ENCODE results near the gene PDCL2.

Gene PDCL2

DNA sequence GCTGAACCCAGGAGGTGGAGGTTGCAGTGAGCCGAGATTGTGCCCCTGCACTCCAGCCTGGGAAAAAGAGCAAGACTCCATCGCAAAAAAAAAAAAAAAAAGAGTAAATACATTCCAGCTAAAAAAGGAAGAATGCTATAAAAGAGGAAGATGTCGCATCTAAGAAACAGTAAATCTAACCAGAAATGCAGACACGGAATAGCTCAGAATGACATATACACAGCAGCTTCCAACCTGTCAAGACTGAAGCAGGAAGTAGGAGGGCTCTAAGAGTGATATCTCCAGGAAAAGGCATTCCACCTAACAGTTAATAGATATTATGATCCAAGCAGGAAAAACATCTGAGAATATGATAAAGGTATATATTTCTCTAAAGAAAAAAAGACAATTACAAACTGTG, 61.4 kb downstream of the PDCL2 start:
- DNase-seq: no peak

DNA sequence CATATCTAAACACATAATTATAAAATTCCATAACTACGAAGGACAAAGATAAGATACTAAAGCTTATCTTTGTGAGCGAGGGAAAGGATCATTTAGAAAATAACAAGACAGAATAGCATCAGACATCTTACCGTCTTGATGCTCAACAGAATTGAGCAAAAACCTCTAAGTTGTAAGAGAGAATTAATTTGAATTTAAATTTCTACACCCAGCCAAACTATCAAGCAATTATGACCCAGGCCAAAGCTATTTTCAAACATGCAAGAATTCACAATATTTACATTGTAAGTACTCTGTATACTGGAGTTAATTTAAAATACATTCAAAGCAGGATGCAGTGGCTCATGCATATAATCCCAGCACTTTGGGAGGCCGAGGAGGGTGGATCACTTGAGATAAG, 61.9 kb downstream of the PDCL2 start:
- DNase-seq: no peak

DNA sequence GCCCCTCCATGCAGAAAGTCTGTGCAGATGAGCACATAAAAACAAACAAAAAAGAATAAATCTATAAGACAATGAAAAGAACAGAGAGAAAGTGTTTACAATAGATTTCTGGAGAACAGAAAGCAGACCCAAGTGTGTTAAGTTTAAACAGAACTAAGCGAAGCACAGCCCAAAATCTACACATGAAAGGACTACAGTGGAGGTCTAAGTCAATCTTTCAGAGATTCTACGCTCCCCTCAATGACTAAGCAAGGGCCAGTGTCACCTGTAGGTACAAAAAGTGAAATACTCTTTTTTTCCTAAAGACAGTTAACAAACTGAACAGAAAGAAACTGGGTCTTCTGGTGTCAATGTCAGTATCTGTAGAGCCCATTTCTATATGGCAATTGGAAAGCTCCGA, 63.6 kb downstream of the PDCL2 start:
- DNase-seq: no peak

GRCh38 chr4:55524844-55525571, 67.0 kb downstream of the PDCL2 start:
- no peak for DNase-seq

GRCh38 chr4:55518442-55518841, 73.6 kb downstream of the PDCL2 start:
- DNase-seq: no peak

GRCh38 chr4:55517526-55518229, 74.4 kb downstream of the PDCL2 start:
- DNase-seq: no peak

GRCh38 chr4:55512922-55513571, 79.0 kb downstream of the PDCL2 start:
- DNase-seq: no peak

GRCh38 chr4:55512077-55512476, 80.0 kb downstream of the PDCL2 start:
- no peak for DNase-seq

GRCh38 chr4:55510685-55511084, 81.4 kb downstream of the PDCL2 start:
- no peak for DNase-seq

GRCh38 chr4:55509266-55509665, 82.8 kb downstream of the PDCL2 start:
- DNase-seq: no peak

- DNase-seq: no peak
Observed at GRCh38 chr4:55507612-55508011, 84.4 kb downstream of the PDCL2 start.

Data from DMS79 treated with DMSO at 0.1 percent for 48 hours (cell line).